Epidermal melanocyte (primary cell): ENCODE data around the gene ELMOD1.

Experiments
- DNase-seq: peaks from one replicate; pipeline ENCODE4 v3.0.0; 2011; ENCODE audit warnings: low spot score; ENCODE audit not compliant: insufficient read length

The ELMOD1 gene

GRCh38 chr11:107683807-107684206 lies 92.9 kb downstream of the ELMOD1 start:
- no peak for DNase-seq

- no peak for DNase-seq
Measured at GRCh38 chr11:107688322-107688918, 97.5 kb downstream of the ELMOD1 start.

GRCh38 chr11:107689317-107690202 lies 98.6 kb downstream of the ELMOD1 start:
- DNase-seq: peak; percentile 35

- DNase-seq: no peak
Measured at GRCh38 chr11:107691000-107691750, 100.2 kb downstream of the ELMOD1 start.

GRCh38 chr11:107695446-107695845 lies 104.5 kb downstream of the ELMOD1 start:
- no peak for DNase-seq

GRCh38 chr11:107696140-107696539 lies 105.2 kb downstream of the ELMOD1 start:
- DNase-seq: no peak

GRCh38 chr11:107697291-107697690 lies 106.3 kb downstream of the ELMOD1 start:
- DNase-seq: no peak

GRCh38 chr11:107699371-107700285 lies 108.7 kb downstream of the ELMOD1 start:
- DNase-seq: no peak

GRCh38 chr11:107702109-107702660 lies 111.2 kb downstream of the ELMOD1 start:
- no peak for DNase-seq

- no peak for DNase-seq
Measured at GRCh38 chr11:107702723-107703122, 111.8 kb downstream of the ELMOD1 start.

GRCh38 chr11:107704451-107704850 lies 113.5 kb downstream of the ELMOD1 start:
- DNase-seq: no peak

- DNase-seq: no peak
Measured at GRCh38 chr11:107705027-107705426, 114.1 kb downstream of the ELMOD1 start.

GRCh38 chr11:107706531-107706930 lies 115.6 kb downstream of the ELMOD1 start:
- no peak for DNase-seq

GRCh38 chr11:107707215-107707671 lies 116.3 kb downstream of the ELMOD1 start:
- DNase-seq: no peak

GRCh38 chr11:107707807-107708206 lies 116.9 kb downstream of the ELMOD1 start:
- no peak for DNase-seq

- DNase-seq: no peak
Measured at GRCh38 chr11:107708792-107709191, 117.8 kb downstream of the ELMOD1 start.

GRCh38 chr11:107710301-107710700 lies 119.4 kb downstream of the ELMOD1 start:
- DNase-seq: no peak

- no peak for DNase-seq
Measured at GRCh38 chr11:107711861-107712755, 121.2 kb downstream of the ELMOD1 start, which contains the start of gene SLN. Gene SLN, minus strand, starts transcription at chr11:107712056.

- no peak for DNase-seq
Measured at GRCh38 chr11:107713009-107713408, 122.1 kb downstream of the ELMOD1 start.
